DND-41 (cell line): ENCODE data around the gene CLIC6.

Experiments
- ATAC-seq: fragments of 200-7000 bp; cut with Tn5 transposase; 3 replicates; pipeline ENCODE4 v1.9.1; 2021; ENCODE audit warnings: low read depth; ENCODE audit not compliant: insufficient read depth
- DNase-seq: peaks from one replicate; pipeline ENCODE4 v3.0.0-alpha.2; 2020
- H2AFZ ChIP-seq: 2 replicates; pipeline ENCODE4 v1.6.0; 2012; ENCODE audit warnings: low read depth, low read length
- H3K27ac ChIP-seq: 2 replicates; pipeline ENCODE4 v1.5.1; 2012; ENCODE audit warnings: low read length, inconsistent platforms
- H3K27me3 ChIP-seq: fragments of 200-600 bp; sonication (generic); 2 replicates; pipeline ENCODE4 v1.6.0; 2012; ENCODE audit warnings: low read length, mild to moderate bottlenecking, inconsistent platforms; ENCODE audit not compliant: insufficient read depth, poor library complexity
- H3K36me3 ChIP-seq: 2 replicates; pipeline ENCODE4 v1.5.1; 2012; ENCODE audit warnings: low read length, inconsistent platforms; ENCODE audit not compliant: insufficient read depth
- H3K4me1 ChIP-seq: 2 replicates; pipeline ENCODE4 v1.5.1; 2012; ENCODE audit warnings: mild to moderate bottlenecking, low read length; ENCODE audit not compliant: insufficient read depth
- H3K4me2 ChIP-seq: 2 replicates; pipeline ENCODE4 v1.6.0; 2012; ENCODE audit warnings: mild to moderate bottlenecking, moderate library complexity, low read length, inconsistent platforms; ENCODE audit not compliant: insufficient read depth
- H3K4me3 ChIP-seq, 2 experiments: fragments of 200-600 bp in 1 of 2; shearing (Covaris generic) in 1 of 2; 2 replicates each; pipeline ENCODE4 v1.5.1; 2012 to 2016; ENCODE audit warnings: inconsistent platforms in 2 of 2, low read length in 2 of 2, mild to moderate bottlenecking in 2 of 2, low read depth in 1 of 2, moderate library complexity in 1 of 2
- H3K79me2 ChIP-seq: 2 replicates; pipeline ENCODE4 v1.6.0; 2012; ENCODE audit warnings: low read length, inconsistent platforms; ENCODE audit not compliant: insufficient read depth
- H3K9ac ChIP-seq: 2 replicates; pipeline ENCODE4 v1.6.0; 2012; ENCODE audit warnings: low read depth, mild to moderate bottlenecking, inconsistent platforms, low read length, moderate library complexity
- H3K9me3 ChIP-seq: 2 replicates; pipeline ENCODE4 v1.5.1; 2012; ENCODE audit warnings: low read length, moderate library complexity, mild to moderate bottlenecking, inconsistent platforms; ENCODE audit not compliant: insufficient read depth, severe bottlenecking
- H4K20me1 ChIP-seq: 2 replicates; pipeline ENCODE4 v1.6.0; 2012; ENCODE audit warnings: low read length; ENCODE audit not compliant: insufficient read depth
- CTCF ChIP-seq: IDR thresholded peaks from 2 replicates; pipeline ENCODE4 v1.5.1; 2012; ENCODE audit warnings: borderline replicate concordance, low read length, moderate library complexity, mild to moderate bottlenecking; ENCODE audit not compliant: poor library complexity, severe bottlenecking; ENCODE audit errors: extremely low read depth
- EZH2 ChIP-seq: IDR thresholded peaks from 3 replicates; pipeline ENCODE4 v1.6.1; 2012; ENCODE audit warnings: borderline replicate concordance, low read depth, mild to moderate bottlenecking, moderate library complexity, low read length, inconsistent platforms; ENCODE audit not compliant: severe bottlenecking

Gene CLIC6

GRCh38 chr21:34653522-34653921 lies 15.3 kb upstream of the CLIC6 start:
- Histone ChIP-seq H4K20me1 (no peaks in the 10 kb centered on the region), H3K36me3 (no peaks in the 10 kb centered on the region), H3K79me2 (no peaks in the 10 kb centered on the region), H3K27me3 (no peaks in the 10 kb centered on the region), H3K27ac (no peak overlapping the region), H3K4me2 (no peak overlapping the region), H3K9ac (no peak overlapping the region), H3K4me1 (no peaks in the 10 kb centered on the region), H3K4me3 (no peak overlapping the region), H3K9me3 (peaks cover 11% of the 10 kb centered on the region), H2AFZ (no peak overlapping the region)
- DNase-seq (no peak), ATAC-seq (no peak)
- TF ChIP-seq CTCF = no peak
- TF ChIP-seq EZH2 = no peak

GRCh38 chr21:34661848-34662247 lies 6.9 kb upstream of the CLIC6 start:
- Histone ChIP-seq H3K9me3 (peaks cover 14% of the 10 kb centered on the region), H3K27ac (no peak overlapping the region), H3K79me2 (no peaks in the 10 kb centered on the region), H4K20me1 (no peaks in the 10 kb centered on the region), H3K36me3 (no peaks in the 10 kb centered on the region), H2AFZ (no peak overlapping the region), H3K4me2 (no peak overlapping the region), H3K4me3 (no peak overlapping the region), H3K9ac (no peak overlapping the region), H3K4me1 (no peaks in the 10 kb centered on the region), H3K27me3 (no peaks in the 10 kb centered on the region)
- no peak for TF ChIP-seq EZH2
- TF ChIP-seq CTCF = no peak
- DNase-seq = no peak
- no peak for ATAC-seq

DNA sequence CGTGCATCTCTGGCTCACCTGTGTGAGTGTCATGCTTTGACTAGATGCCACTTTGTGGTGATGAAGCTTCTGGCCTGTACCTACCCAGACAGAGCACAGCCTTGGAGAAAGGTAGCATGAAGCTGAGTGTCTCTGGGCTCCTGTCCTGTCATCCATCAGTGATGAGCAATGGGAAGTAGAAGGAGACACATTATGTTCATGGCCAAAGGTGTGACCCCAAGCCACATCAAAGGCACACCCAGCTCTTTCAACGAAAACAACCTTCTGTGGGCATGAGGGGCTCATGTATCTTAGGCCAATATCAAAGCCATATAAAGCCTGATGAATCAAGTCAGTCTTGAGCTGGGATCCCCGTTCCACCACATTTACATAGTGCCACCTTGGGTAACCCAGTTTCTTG lies 1.0 kb upstream of the CLIC6 start:
- DNase-seq = no peak
- TF ChIP-seq CTCF = no peak
- no peak for TF ChIP-seq EZH2
- no peaks in the 10 kb centered on the region for H3K9me3 ChIP-seq
- H3K27ac ChIP-seq = no peak overlapping the region
- no peak for ATAC-seq
- H3K4me3 ChIP-seq = no peak overlapping the region
- H3K9ac ChIP-seq = no peak overlapping the region
- no peak overlapping the region for H3K4me2 ChIP-seq
- no peaks in the 10 kb centered on the region for H3K36me3 ChIP-seq
- peaks cover 4% of the 10 kb centered on the region for H3K27me3 ChIP-seq
- no peaks in the 10 kb centered on the region for H3K79me2 ChIP-seq
- no peaks in the 10 kb centered on the region for H3K4me1 ChIP-seq
- no peaks in the 10 kb centered on the region for H4K20me1 ChIP-seq
- no peak overlapping the region for H2AFZ ChIP-seq
